Measurements from ENCODE around the gene LRRIQ4. TPM values are rescaled to one million over a fixed set of nuclear protein-coding genes. Genes with fewer than 3 reads are reported as not detected.

LRRIQ4 gene
- total RNA-seq (under 0.01 TPM in 1 of 2 replicates, not detected in the other), polyA plus RNA-seq (0.05 TPM in 1 of 2 replicates, not detected in the other), polyA minus RNA-seq (ENCODE audit: low replicate concordance) (not detected in 2 replicates)
- not detected in 2 replicates for polyA plus RNA-seq (2012)

GRCh38 chr3:169812332-169813235 lies at the start of gene LRRIQ4, which contains the start of gene LRRC34:
Gene LRRIQ4 (plus strand): TSS chr3:169812870. CDS start chr3:169821922, 9,052 bp downstream.
Gene LRRC34 (minus strand): TSS chr3:169812904. CDS start chr3:169812548, 356 bp downstream.
- peak within 1 kb of the TSS; percentile 68 for H3K9ac ChIP-seq (ENCODE audit: insufficient read depth, low read length)
- H3K4me3 ChIP-seq (replicated peaks in 1 of 4; ENCODE audit: control extremely low read depth in 1 of 4, insufficient read depth in 1 of 4, low read depth in 3 of 4, low read length in 4 of 4) = peak within 1 kb of the TSS; percentile 33 to 60 (median 48)
- peak; percentile 79 to 81 for DNase-seq (ENCODE audit: low read depth in 2 of 2)
- peak within 1 kb of the TSS; percentile 75 for H2AFZ ChIP-seq (ENCODE audit: low read length)
- H3K4me2 ChIP-seq (ENCODE audit: extremely low read depth, insufficient read depth, low read length) = peak within 1 kb of the TSS; percentile 98
- H3K79me2 ChIP-seq (ENCODE audit: control insufficient read depth, insufficient read depth, low read length) = no peaks in the 10 kb centered on the region
- H4K20me1 ChIP-seq (ENCODE audit: control insufficient read depth, extremely low read depth, insufficient read depth, low read length) = no peaks in the 10 kb centered on the region
- no peak for TF ChIP-seq CTCF (conservative IDR thresholded peaks at IDR 0.05 in 1 of 2, IDR thresholded peaks at IDR 0.05 in 1 of 2; ENCODE audit: low read depth in 1 of 2, low read length in 2 of 2)
- TF ChIP-seq EZH2 (IDR thresholded peaks at IDR 0.05; ENCODE audit: low read length, missing control alignments) = no peak
- no peaks in the 10 kb centered on the region for H3K27me3 ChIP-seq (ENCODE audit: control insufficient read depth, insufficient read depth, low read length)
- H3K9me3 ChIP-seq (ENCODE audit: control insufficient read depth, insufficient read depth, low read depth, low read length) = no peaks in the 10 kb centered on the region
- H3K27ac ChIP-seq (ENCODE audit: insufficient read depth, low read length) = peak within 1 kb of the TSS; percentile 68
- H3K4me1 ChIP-seq (ENCODE audit: control insufficient read depth, extremely low read depth, insufficient read depth, low read length) = peaks cover 5% of the 10 kb centered on the region
- H3K36me3 ChIP-seq (ENCODE audit: control insufficient read depth, insufficient read depth, low read length) = no peaks in the 10 kb centered on the region

DNA sequence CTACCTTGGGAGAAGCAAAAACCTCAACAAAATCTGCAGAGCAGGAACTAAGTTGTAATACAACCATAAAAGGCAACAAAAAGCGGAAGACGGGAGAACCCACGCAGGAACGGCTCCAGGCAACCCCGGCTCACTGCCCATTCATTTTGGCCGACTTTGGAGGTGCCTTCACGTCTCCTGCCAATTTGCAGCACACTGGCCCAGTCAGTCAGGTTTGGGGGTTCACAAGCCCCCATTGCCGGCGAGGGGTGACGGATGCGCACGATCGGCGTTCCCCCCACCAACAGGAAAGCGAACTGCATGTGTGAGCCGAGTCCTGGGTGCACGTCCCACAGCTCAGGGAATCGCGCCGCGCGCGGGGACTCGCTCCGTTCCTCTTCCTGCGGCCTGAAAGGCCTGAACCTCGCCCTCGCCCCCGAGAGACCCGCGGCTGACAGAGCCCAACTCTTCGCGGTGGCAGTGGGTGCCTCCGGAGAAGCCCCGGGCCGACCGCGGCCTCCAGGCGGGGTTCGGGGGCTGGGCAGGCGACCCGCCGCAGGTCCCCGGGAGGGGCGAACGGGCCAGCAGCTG lies 48.3 kb upstream of the LRRIQ4 start:
- peak overlapping the region; percentile 75 for H2AFZ ChIP-seq (ENCODE audit: low read length)
- H3K4me1 ChIP-seq (ENCODE audit: control insufficient read depth, extremely low read depth, insufficient read depth, low read length) = no peaks in the 10 kb centered on the region
- peak; percentile 68 to 69 for DNase-seq (ENCODE audit: low read depth in 2 of 2)
- H3K36me3 ChIP-seq (ENCODE audit: control insufficient read depth, insufficient read depth, low read length) = no peaks in the 10 kb centered on the region
- no peaks in the 10 kb centered on the region for H4K20me1 ChIP-seq (ENCODE audit: control insufficient read depth, extremely low read depth, insufficient read depth, low read length)
- TF ChIP-seq EZH2 (IDR thresholded peaks at IDR 0.05; ENCODE audit: low read length, missing control alignments) (no peak), CTCF (conservative IDR thresholded peaks at IDR 0.05 in 1 of 2, IDR thresholded peaks at IDR 0.05 in 1 of 2; ENCODE audit: low read depth in 1 of 2, low read length in 2 of 2) (no peak)
- peak overlapping the region; percentile 79 for H3K9ac ChIP-seq (ENCODE audit: insufficient read depth, low read length)
- no peaks in the 10 kb centered on the region for H3K27me3 ChIP-seq (ENCODE audit: control insufficient read depth, insufficient read depth, low read length)
- H3K27ac ChIP-seq (ENCODE audit: insufficient read depth, low read length) = peak overlapping the region; percentile 66
- peak overlapping the region; percentile 72 for H3K4me2 ChIP-seq (ENCODE audit: extremely low read depth, insufficient read depth, low read length)
- H3K79me2 ChIP-seq (ENCODE audit: control insufficient read depth, insufficient read depth, low read length) = no peaks in the 10 kb centered on the region
- peak overlapping the region; percentile 55 to 81 (median 80) for H3K4me3 ChIP-seq (replicated peaks in 1 of 4; ENCODE audit: control extremely low read depth in 1 of 4, insufficient read depth in 1 of 4, low read depth in 3 of 4, low read length in 4 of 4)
- H3K9me3 ChIP-seq (ENCODE audit: control insufficient read depth, insufficient read depth, low read depth, low read length) = no peaks in the 10 kb centered on the region

All from fibroblast of lung (primary cell).